ENCODE results near the gene LRWD1. TPM values are rescaled to one million over a fixed set of nuclear protein-coding genes. Genes with fewer than 3 reads are reported as not detected.

The LRWD1 gene
- 13.5 and 14.7 TPM in 2 replicates for total RNA-seq

DNA sequence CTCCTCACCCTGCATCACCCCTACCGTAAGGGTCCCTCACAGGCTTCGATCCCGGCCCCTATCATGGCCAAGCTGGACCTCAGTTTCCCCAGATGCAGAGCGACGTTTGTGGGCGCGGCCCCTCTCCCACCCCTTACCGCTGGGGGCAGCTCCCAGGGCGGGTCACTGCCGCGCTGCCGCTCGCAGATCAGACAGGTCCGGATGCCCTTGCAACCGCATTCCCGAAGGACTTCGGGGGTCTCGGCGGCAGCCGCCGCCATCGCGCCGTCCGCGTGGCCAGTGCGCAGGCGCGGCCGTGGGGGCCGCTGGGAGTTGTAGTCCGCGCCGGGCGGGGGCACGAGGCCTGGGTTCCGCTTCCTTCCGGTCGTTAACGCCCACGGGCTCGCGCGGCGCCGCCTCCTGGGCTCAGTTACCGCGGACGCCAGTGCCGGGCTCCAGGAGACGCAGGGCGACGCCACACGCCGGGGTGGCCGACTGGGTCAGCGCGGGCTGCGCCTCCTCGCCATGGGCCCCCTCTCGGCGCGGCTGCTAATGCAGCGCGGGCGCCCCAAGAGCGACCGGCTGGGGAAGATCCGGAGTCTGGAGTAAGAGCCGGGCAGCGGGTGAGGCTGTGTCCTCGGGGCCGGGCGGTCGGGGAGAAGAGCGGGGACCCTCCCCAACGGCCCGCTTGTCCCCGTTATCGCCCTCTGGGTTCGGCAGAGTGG, at the start of gene LRWD1, which contains the start of gene ALKBH4:
Gene LRWD1 (plus strand): TSS at position 408 of the 704 bp plus-strand sequence. CDS start 97 bp downstream, at position 505.
Gene ALKBH4 (minus strand): TSS at position 287 of the 704 bp plus-strand sequence. CDS start 27 bp downstream, at position 260.

DNA sequence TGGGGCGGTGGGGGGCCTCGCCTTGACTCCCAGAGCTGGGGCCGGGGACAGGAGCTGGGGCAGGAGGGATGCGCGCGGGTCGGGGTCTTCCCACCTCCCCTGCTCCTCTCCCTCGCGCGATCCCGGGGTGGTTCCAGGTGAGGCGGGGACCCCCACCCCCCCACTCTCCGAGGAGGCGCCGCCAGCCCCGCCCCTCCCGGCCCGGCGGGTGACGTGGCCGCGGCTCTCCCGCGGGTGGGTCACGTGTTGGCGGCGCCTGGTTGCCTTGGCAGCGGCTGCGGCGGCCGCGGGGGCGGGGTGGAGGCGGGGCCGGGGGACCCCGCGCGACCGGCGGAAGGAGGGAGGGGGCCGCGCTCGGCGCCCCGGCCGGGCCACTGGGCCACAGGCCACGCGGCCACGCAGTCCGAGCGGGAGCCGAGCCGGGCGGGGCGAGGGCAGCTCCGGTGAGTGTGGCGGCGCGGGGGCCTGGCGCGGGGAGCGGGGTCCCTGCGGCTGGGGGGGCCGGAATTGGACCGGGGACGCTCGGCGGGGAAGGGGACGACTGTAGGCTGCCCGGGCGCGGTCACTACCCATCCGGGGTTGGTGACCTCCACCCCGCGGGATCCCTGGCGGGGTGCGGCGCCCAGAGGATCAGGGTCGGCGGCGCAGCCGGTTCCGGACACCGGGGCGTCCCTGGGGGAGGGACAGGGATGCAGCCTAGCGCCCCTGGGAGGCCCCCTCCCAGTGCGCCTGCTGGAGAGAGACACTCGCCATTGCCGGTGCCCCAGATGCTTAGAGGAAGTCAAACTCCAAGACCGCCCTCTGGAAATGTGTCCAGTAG, 31.4 kb upstream of the LRWD1 start, which contains the start of gene ORAI2:
Gene ORAI2 (plus strand): TSS at position 357 of the 820 bp plus-strand sequence. CDS start 5,382 bp downstream, outside the sequence.

DNA sequence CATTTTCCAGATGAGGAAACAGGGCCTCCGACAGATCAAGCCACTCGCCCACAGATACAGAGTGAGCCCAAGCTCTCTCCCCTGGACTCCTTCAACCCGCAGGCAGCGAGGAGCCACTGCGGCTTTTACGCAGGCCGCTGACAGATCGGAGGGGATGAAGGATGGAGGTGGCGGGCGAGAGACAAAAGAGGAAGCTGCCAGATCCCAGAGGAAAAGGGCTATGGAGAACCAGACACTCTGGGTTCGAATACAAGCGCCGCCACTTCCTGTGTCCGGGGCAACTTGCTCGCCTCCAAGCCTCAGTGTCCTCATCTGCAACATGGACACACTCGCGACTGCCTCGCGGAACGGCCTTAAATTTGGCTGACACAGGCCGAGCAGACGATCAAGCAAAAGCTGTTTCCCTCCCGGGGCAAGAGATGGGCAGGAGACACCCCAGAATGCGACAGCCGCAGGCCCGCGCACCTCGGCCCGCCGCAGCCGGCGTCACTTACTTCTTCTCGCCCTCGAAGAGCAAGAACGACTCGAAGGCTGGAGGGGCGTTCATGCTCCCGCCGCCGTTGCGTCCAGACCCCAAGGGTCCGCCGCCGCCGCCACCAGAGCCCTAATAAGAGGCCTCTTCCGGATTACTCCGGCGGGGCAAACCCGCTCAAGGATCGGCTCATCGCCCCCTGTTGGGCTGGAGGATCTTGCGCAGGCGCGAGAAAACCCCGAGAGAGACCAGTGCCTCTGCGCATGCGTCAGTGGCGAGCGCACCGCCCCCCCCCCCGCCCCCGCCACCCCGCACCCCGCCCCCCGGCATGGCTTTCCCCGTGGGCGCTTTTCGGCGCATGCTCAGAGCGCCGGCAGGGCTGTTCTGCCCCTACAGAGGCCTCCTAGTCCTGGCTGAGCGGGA, 13.8 kb downstream of the LRWD1 start, which contains the start of gene POLR2J:
Gene POLR2J (minus strand): TSS at position 609 of the 895 bp plus-strand sequence. CDS start 62 bp downstream, at position 547.

DNA sequence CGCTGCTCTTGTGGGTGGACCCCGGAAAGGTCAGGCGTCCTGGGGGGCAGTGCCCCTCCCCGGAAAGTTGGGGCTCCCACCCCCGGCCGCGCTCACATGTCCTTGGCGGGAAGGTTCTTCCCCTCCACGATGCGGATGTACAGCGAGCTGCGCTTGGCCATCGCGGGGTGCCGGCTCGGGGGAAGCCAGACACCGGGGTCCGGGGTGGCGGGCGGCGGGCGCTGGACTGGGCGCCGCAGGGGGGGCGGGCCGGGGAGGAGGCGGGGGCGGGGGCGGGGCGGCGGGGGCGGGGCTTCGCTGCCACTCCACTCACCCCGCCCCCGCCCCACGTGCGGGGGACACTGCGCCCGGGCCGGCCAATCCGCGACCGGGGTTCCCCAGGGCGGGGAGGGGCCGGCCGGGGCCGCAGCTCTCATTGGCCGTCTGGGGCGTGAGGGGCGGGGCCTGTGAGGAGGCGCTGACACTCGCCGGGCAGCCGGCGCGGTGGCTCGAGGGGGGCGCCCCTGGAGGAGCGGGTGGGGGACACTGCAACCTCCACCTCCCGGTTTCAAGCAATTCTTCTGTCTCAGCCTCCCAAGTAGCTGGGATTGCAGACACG, 52.9 kb downstream of the LRWD1 start, which contains the start of gene RASA4B:
Gene RASA4B (minus strand): TSS at position 228 of the 598 bp plus-strand sequence. CDS start 67 bp downstream, at position 161.

Other genes starting within 250 kb of the LRWD1 start
- gene SH2B2, start 178.1 kb upstream of the LRWD1 start, total RNA-seq = 0.94 and 0.95 TPM in 2 replicates
- not detected in 2 replicates for gene SPDYE6, start 108.5 kb upstream of the LRWD1 start, total RNA-seq
- 9.7 and 14.5 TPM in 2 replicates for gene PRKRIP1, start 68.6 kb upstream of the LRWD1 start, total RNA-seq
- gene ORAI2, start 31.4 kb upstream of the LRWD1 start, total RNA-seq = 27.8 and 27.9 TPM in 2 replicates
- gene ALKBH4, start 121 bp upstream of the LRWD1 start, total RNA-seq = 11.0 and 11.1 TPM in 2 replicates
- gene POLR2J, start 13.9 kb downstream of the LRWD1 start, total RNA-seq = 23.2 and 29.8 TPM in 2 replicates
- gene RASA4B, start 52.8 kb downstream of the LRWD1 start, total RNA-seq = 3.2 and 4.6 TPM in 2 replicates
- gene UPK3BL2, start 78.7 kb downstream of the LRWD1 start, total RNA-seq = 0.86 and 2.5 TPM in 2 replicates
- gene SPDYE2, start 86.2 kb downstream of the LRWD1 start, total RNA-seq = not detected in 2 replicates
- gene POLR2J3, start 107.6 kb downstream of the LRWD1 start, total RNA-seq = 18.1 and 21.8 TPM in 2 replicates
- 8.4 and 13.2 TPM in 2 replicates for gene RASA4, start 151.8 kb downstream of the LRWD1 start, total RNA-seq
- gene UPK3BL1, start 177.8 kb downstream of the LRWD1 start, total RNA-seq = 9.3 and 13.2 TPM in 2 replicates
- not detected in 2 replicates for gene SPDYE2B, start 185.3 kb downstream of the LRWD1 start, total RNA-seq
- gene POLR2J2, start 206.7 kb downstream of the LRWD1 start, total RNA-seq = 1.7 and 3.5 TPM in 2 replicates

Measured in bronchial smooth muscle cell (primary cell).